Osteoblast (primary cell): ENCODE measurements around the gene MAP3K20. TPM values are rescaled to one million over a fixed set of nuclear protein-coding genes. Genes with fewer than 3 reads are reported as not detected.

Experiments used
- DNase-seq: peaks from one replicate; pipeline ENCODE4 v3.0.0; 2011; ENCODE audit warnings: low spot score, mixed read lengths; ENCODE audit not compliant: insufficient read length; ENCODE audit errors: missing footprints
- H2AFZ ChIP-seq: 2 replicates; pipeline ENCODE4 v1.6.0; 2011; ENCODE audit warnings: mild to moderate bottlenecking, low read length
- H3K27ac ChIP-seq: 2 replicates; pipeline ENCODE4 v1.5.1; 2011; ENCODE audit warnings: mild to moderate bottlenecking, low read depth, low read length, moderate library complexity
- H3K27me3 ChIP-seq: 2 replicates; pipeline ENCODE4 v1.6.0; 2012; ENCODE audit warnings: mild to moderate bottlenecking, control low read depth, inconsistent platforms, low read length, moderate library complexity; ENCODE audit not compliant: insufficient read depth
- H3K36me3 ChIP-seq: 2 replicates; pipeline ENCODE4 v1.5.1; 2011; ENCODE audit warnings: mild to moderate bottlenecking, low read length, control low read depth, moderate library complexity; ENCODE audit not compliant: insufficient read depth
- H3K4me1 ChIP-seq: 2 replicates; pipeline ENCODE4 v1.5.1; 2011; ENCODE audit warnings: mild to moderate bottlenecking, low read length, control low read depth, moderate library complexity; ENCODE audit not compliant: insufficient read depth
- H3K4me2 ChIP-seq: 2 replicates; pipeline ENCODE4 v1.6.0; 2011; ENCODE audit warnings: mild to moderate bottlenecking, low read length; ENCODE audit not compliant: insufficient read depth
- H3K4me3 ChIP-seq: fragments of 200-600 bp; sonication (generic); 3 replicates; pipeline ENCODE4 v1.5.1; 2012; ENCODE audit warnings: mild to moderate bottlenecking, low read length, inconsistent platforms; ENCODE audit not compliant: insufficient read depth
- H3K79me2 ChIP-seq: 2 replicates; pipeline ENCODE4 v1.6.0; 2012; ENCODE audit warnings: mild to moderate bottlenecking, low read length, control low read depth, inconsistent platforms; ENCODE audit not compliant: insufficient read depth
- H3K9me3 ChIP-seq: 2 replicates; pipeline ENCODE4 v1.5.1; 2011; ENCODE audit warnings: low read depth, low read length, control low read depth
- H4K20me1 ChIP-seq: 2 replicates; pipeline ENCODE4 v1.6.0; 2012; ENCODE audit warnings: mild to moderate bottlenecking, low read length, control low read depth; ENCODE audit not compliant: insufficient read depth
- total RNA-seq: library from RNA; depleted of rRNA; stranded (reverse); fragments of >200 nt; gene quantifications from 2 replicates; pipeline ENCODE4 v1.2.3, GENCODE V29; 2012
- TF ChIP-seq, protein P1 (sequence below): IDR thresholded peaks from 2 replicates; pipeline ENCODE4 v1.5.1; 2011; ENCODE audit warnings: mild to moderate bottlenecking, low read depth, low read length, moderate library complexity; ENCODE audit errors: extremely low read depth

MAP3K20 gene
- total RNA-seq, 1 donor: 56.1 TPM

DNA sequence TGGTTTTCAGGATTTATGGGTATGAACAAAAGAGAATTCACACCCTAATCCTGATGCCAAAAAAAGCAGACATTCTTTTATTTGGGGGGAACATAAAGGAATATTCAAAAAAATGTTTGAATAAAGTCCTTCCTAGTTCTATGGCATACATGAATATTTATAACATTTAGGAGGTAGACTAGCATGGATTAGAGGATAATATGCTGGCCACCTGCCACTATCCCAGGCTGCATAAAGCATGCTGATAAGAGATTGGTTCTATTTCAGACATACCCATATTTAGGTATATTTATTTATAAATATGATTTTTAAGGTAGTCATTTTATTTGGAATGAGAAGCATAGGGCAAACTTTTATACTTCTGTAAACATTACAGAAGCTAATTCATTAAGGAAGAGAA is 34.9 kb upstream of the MAP3K20 start:
- no peak for DNase-seq
- Histone ChIP-seq H3K4me3 (no peak overlapping the region), H4K20me1 (no peaks in the 10 kb centered on the region), H2AFZ (no peak overlapping the region), H3K9me3 (no peaks in the 10 kb centered on the region), H3K4me1 (no peaks in the 10 kb centered on the region), H3K4me2 (no peak overlapping the region), H3K36me3 (no peaks in the 10 kb centered on the region), H3K79me2 (no peaks in the 10 kb centered on the region), H3K27ac (no peak overlapping the region), H3K27me3 (no peaks in the 10 kb centered on the region)
- TF ChIP-seq, protein P1, sequence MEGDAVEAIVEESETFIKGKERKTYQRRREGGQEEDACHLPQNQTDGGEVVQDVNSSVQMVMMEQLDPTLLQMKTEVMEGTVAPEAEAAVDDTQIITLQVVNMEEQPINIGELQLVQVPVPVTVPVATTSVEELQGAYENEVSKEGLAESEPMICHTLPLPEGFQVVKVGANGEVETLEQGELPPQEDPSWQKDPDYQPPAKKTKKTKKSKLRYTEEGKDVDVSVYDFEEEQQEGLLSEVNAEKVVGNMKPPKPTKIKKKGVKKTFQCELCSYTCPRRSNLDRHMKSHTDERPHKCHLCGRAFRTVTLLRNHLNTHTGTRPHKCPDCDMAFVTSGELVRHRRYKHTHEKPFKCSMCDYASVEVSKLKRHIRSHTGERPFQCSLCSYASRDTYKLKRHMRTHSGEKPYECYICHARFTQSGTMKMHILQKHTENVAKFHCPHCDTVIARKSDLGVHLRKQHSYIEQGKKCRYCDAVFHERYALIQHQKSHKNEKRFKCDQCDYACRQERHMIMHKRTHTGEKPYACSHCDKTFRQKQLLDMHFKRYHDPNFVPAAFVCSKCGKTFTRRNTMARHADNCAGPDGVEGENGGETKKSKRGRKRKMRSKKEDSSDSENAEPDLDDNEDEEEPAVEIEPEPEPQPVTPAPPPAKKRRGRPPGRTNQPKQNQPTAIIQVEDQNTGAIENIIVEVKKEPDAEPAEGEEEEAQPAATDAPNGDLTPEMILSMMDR: no peak

DNA sequence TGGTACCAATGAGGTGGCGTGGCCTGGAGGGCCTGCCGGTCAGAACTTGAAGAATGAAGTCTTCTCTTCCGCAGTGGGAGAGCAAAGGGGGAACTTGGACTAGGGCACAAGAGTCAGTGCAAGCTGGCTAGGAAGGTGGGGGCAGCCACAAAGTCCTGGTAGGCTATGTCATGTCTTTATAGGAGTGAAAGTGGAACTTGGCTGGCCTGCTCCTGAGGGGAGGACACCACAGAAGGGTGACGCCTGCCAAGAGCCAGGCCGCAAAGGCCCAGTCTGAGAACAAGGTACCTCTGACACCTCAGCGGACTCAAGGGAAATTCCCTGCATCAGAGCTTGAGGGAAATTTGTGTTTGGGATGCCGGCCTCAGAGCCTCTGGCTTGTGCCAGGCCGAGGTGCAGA is 32.2 kb upstream of the MAP3K20 start:
- Histone ChIP-seq H3K4me3 (no peak overlapping the region), H3K27me3 (no peaks in the 10 kb centered on the region), H3K4me2 (no peak overlapping the region), H3K9me3 (no peaks in the 10 kb centered on the region), H3K79me2 (no peaks in the 10 kb centered on the region), H4K20me1 (no peaks in the 10 kb centered on the region), H3K4me1 (peaks cover 7% of the 10 kb centered on the region), H3K36me3 (no peaks in the 10 kb centered on the region), H2AFZ (no peak overlapping the region), H3K27ac (no peak overlapping the region)
- DNase-seq: no peak
- TF ChIP-seq, protein P1: no peak

- TF ChIP-seq, protein P1: no peak
- no peak overlapping the region for H3K4me3 ChIP-seq
- no peak overlapping the region for H3K4me2 ChIP-seq
- no peak overlapping the region for H3K27ac ChIP-seq
- H3K4me1 ChIP-seq: peaks cover 12% of the 10 kb centered on the region
- no peaks in the 10 kb centered on the region for H4K20me1 ChIP-seq
- no peaks in the 10 kb centered on the region for H3K27me3 ChIP-seq
- H3K9me3 ChIP-seq: no peaks in the 10 kb centered on the region
- H3K36me3 ChIP-seq: no peaks in the 10 kb centered on the region
- no peak overlapping the region for H2AFZ ChIP-seq
- DNase-seq: no peak
- H3K79me2 ChIP-seq: no peaks in the 10 kb centered on the region
Observed at GRCh38 chr2:173043897-173044519, 31.6 kb upstream of the MAP3K20 start.

GRCh38 chr2:173044686-173045085 is 31.0 kb upstream of the MAP3K20 start:
- H3K4me3 ChIP-seq: no peak overlapping the region
- no peak overlapping the region for H3K4me2 ChIP-seq
- no peaks in the 10 kb centered on the region for H4K20me1 ChIP-seq
- no peaks in the 10 kb centered on the region for H3K79me2 ChIP-seq
- H2AFZ ChIP-seq: no peak overlapping the region
- TF ChIP-seq, protein P1: no peak
- H3K4me1 ChIP-seq: peaks cover 18% of the 10 kb centered on the region
- no peak for DNase-seq
- no peaks in the 10 kb centered on the region for H3K27me3 ChIP-seq
- no peaks in the 10 kb centered on the region for H3K9me3 ChIP-seq
- H3K36me3 ChIP-seq: no peaks in the 10 kb centered on the region
- no peak overlapping the region for H3K27ac ChIP-seq
